Thyroid gland (tissue), 4 donors: ENCODE measurements around the gene APBB2.

Experiments
- POLR2A ChIP-seq, 2 donors: fragments of 450-650 bp; IDR thresholded peaks; one replicate each; pipeline ENCODE4 v1.6.1; 2017; ENCODE audit warnings: antibody characterized with exemption in 2 of 2, mild to moderate bottlenecking in 2 of 2, moderate library complexity in 1 of 2
- TF ChIP-seq, protein P1 (sequence below), 6 experiments: fragments of 200-600 bp in 3 of 6; fragments of 450-650 bp in 3 of 6; sonication (generic) in 3 of 6; IDR thresholded peaks; one replicate each; pipeline ENCODE4 v1.5.1; 2016 to 2019; ENCODE audit warnings: antibody characterized with exemption in 6 of 6, mild to moderate bottlenecking in 2 of 6, inconsistent platforms in 1 of 6, moderate library complexity in 1 of 6

DNA sequence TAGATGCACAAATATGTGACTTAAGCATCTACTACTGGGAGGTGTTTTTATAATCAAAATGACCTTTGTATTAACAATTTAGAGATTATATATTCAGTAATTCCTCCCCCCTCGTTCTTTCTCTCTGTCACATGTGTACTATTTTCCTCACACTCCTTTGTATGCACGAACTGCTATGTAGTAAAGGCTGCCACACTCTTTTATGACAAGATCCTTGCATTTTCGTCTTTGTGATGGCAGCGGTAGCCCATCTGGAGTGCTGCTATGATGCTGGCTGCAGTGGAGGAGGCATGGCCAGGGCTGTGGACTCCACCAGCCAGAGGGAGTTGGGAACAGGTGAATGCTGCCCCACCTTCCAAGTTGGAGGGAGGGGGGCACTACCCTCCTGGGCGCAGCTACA, 248.3 kb downstream of the APBB2 start:
- TF ChIP-seq, protein P1, sequence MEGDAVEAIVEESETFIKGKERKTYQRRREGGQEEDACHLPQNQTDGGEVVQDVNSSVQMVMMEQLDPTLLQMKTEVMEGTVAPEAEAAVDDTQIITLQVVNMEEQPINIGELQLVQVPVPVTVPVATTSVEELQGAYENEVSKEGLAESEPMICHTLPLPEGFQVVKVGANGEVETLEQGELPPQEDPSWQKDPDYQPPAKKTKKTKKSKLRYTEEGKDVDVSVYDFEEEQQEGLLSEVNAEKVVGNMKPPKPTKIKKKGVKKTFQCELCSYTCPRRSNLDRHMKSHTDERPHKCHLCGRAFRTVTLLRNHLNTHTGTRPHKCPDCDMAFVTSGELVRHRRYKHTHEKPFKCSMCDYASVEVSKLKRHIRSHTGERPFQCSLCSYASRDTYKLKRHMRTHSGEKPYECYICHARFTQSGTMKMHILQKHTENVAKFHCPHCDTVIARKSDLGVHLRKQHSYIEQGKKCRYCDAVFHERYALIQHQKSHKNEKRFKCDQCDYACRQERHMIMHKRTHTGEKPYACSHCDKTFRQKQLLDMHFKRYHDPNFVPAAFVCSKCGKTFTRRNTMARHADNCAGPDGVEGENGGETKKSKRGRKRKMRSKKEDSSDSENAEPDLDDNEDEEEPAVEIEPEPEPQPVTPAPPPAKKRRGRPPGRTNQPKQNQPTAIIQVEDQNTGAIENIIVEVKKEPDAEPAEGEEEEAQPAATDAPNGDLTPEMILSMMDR (IDR thresholded peaks at IDR 0.05), result no peak
- TF ChIP-seq POLR2A (IDR thresholded peaks at IDR 0.05), result no peak
